ENCODE measurements around the gene TMEM179.

GRCh38 chr14:104643306-104643705 lies 38.7 kb upstream of the TMEM179 start:
- TF ChIP-seq CTCF (IDR thresholded peaks at IDR 0.05) (no peak), POLR2A (IDR thresholded peaks at IDR 0.05) (no peak)
